Measurements from ENCODE around the gene STN1.

Gene STN1

GRCh38 chr10:103921750-103922195 is 3.8 kb upstream of the STN1 start:
- peak; percentile 59 for DNase-seq (ENCODE audit: low spot score)

GRCh38 chr10:103921248-103921647 is 3.3 kb upstream of the STN1 start:
- TF ChIP-seq CTCF (IDR thresholded peaks at IDR 0.05; ENCODE audit: extremely low read depth, missing control alignments), result no peak
- no peak for DNase-seq (ENCODE audit: low spot score)

More at GRCh38 chr10:103921750-103922195, 3.8 kb upstream of the STN1 start:
- no peak for TF ChIP-seq CTCF (IDR thresholded peaks at IDR 0.05; ENCODE audit: extremely low read depth, missing control alignments)

DNA sequence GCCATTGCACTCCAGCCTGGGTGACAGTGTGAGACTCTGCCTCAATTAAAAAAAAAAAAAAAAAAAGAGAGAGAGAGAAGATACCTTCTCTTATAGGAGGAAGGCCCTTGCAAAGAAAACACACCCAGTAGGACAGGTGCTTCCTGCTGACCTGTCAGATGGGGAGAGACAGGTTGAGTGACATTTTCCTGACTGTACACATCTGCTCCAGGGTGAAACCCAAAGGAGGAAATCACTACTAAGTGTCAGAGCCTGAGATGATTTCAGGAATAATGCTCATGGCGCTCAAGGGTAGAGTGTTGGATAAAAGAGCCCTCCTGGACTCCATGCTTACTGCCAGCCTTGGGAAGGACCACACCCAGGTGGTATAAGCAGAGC is 1.7 kb upstream of the STN1 start:
- no peak for DNase-seq (ENCODE audit: low spot score)
- no peak for TF ChIP-seq CTCF (IDR thresholded peaks at IDR 0.05; ENCODE audit: extremely low read depth, missing control alignments)

DNA sequence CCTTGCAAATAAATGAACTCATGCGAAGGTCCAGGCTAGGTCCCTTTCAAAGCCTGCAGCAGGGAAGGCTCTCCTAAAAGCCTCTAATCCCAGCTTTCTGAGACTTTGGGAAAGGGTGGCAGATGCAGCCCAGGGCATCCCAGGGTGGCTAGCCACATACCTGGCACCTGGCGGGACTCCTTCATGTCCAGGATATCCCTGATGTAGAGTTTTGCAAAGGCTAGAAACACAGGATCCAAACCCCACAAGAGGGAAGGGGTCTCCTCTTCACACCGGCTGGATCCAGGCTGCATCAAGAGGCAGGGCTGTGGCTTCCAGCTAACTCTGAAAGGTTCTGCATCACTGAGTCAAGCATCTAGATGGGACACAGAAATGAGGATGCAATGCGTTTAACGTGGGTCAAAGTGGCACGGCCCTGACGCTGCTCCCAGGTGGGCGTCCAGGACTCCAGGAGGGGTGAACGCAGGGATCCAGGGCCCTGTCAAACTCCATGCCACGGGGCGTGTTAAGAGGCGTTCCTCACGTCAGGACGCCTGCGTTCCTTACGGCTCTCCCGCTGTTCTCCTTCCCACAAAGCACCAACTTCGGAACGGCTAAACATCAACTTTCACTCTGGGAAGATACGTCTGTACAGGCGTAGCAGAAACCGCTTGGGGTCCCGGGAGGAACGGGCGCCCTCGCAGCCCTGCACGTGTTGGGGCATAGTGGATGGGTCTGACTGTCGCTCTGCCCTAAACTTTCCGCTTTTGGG is 507 bp downstream of the STN1 start:
- peak; percentile 18 for DNase-seq (ENCODE audit: low spot score)
- no peak for TF ChIP-seq CTCF (IDR thresholded peaks at IDR 0.05; ENCODE audit: extremely low read depth, missing control alignments)

DNA sequence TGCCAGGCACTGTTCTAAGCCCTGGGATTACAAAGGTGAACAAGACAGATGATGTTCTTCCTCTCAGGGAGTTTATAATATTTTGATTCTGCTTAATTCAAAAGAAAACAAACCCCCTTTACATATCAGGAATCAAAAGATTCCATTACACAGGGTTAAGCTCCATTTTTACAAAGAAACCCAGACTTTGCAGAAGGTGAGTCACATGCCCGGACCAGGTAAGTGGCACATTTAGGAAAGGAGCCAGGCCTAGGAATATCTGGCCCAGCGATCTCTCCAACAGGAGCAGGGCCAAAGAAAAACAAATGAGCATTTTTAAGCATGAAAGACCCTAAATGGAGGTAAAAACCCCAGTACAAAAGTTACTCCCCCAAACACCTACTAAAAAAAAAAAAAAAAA is 1.1 kb downstream of the STN1 start:
- DNase-seq (ENCODE audit: low spot score), result no peak
- TF ChIP-seq CTCF (IDR thresholded peaks at IDR 0.05; ENCODE audit: extremely low read depth, missing control alignments), result no peak

GRCh38 chr10:103916254-103916653 is 1.7 kb downstream of the STN1 start:
- TF ChIP-seq CTCF (IDR thresholded peaks at IDR 0.05; ENCODE audit: extremely low read depth, missing control alignments), result no peak
- DNase-seq (ENCODE audit: low spot score), result no peak

GRCh38 chr10:103915796-103916195 is 2.2 kb downstream of the STN1 start:
- peak; percentile 31 for DNase-seq (ENCODE audit: low spot score)
- no peak for TF ChIP-seq CTCF (IDR thresholded peaks at IDR 0.05; ENCODE audit: extremely low read depth, missing control alignments)
